K562 (cell line): ENCODE results near the gene MYO1B. TPM values are rescaled to one million over a fixed set of nuclear protein-coding genes. Genes with fewer than 3 reads are reported as not detected.

Experiments
- ATAC-seq: fragments of 200-7000 bp; cut with Tn5 transposase; 3 replicates; pipeline ENCODE4 v1.9.1; 2020; ENCODE audit warnings: moderate library complexity
- BruUV-seq: library from RNA; stranded (reverse); fragments of 400-500 nt; replicated peaks from 2 replicates; lab custom pipeline; 2021; lab: Mats Ljungman, UMichigan
- CTCF ChIA-PET: fragments of 300-600 bp; formaldehyde crosslinking; extraction: SDS; loops from one replicate; lab custom pipeline; 2021; ENCODE audit warnings: low intra/inter-chr PET ratio; lab: Yijun Ruan, JAX
- POLR2A ChIA-PET: fragments of 300-600, 350-650 bp; sonication (Branson Sonifier 250); formaldehyde crosslinking; extraction: SDS; loops from one replicate; lab custom pipeline; 2021; ENCODE audit warnings: antibody characterized with exemption, inconsistent platforms; lab: Yijun Ruan, JAX
- DNase-seq, 4 experiments: peaks; one replicate each; pipeline versions ENCODE4 v3.0.0 to v3.0.0-alpha.2; 2011 to 2018; ENCODE audit warnings: low spot score in 3 of 4, mixed read lengths in 3 of 4; ENCODE audit errors: extremely low read depth in 1 of 4
- FAIRE-seq: peaks from 2 replicates; lab custom pipeline; 2011; peaks lifted over from hg19 to GRCh38; lab: Jason Lieb, UNC
- H2AFZ ChIP-seq: 2 replicates; pipeline ENCODE4 v1.6.0; 2011; ENCODE audit warnings: low read depth, low read length, control low read depth, inconsistent platforms
- H3K27ac ChIP-seq: fragments of 200-600 bp; 3 replicates; pipeline ENCODE4 v1.8.0; 2011; ENCODE audit warnings: low read depth, mild to moderate bottlenecking, control low read depth, inconsistent platforms, low read length, moderate library complexity, mixed read lengths; ENCODE audit errors: extremely low read depth
- H3K27me3 ChIP-seq, 2 experiments: fragments of 300-600 bp in 1 of 2; 2 replicates in 1 of 2; 3 replicates in 1 of 2; pipeline versions ENCODE4 v1.6.0 to v1.8.0; 2011; ENCODE audit warnings: inconsistent platforms in 2 of 2, low read length in 2 of 2, mild to moderate bottlenecking in 1 of 2, mixed read lengths in 1 of 2, moderate library complexity in 1 of 2; ENCODE audit not compliant: control insufficient read depth in 2 of 2, insufficient read depth in 2 of 2
- H3K36me3 ChIP-seq: fragments of 300-600 bp; 3 replicates; pipeline ENCODE4 v1.8.0; 2011; ENCODE audit warnings: mild to moderate bottlenecking, low read length, inconsistent platforms; ENCODE audit not compliant: control insufficient read depth, insufficient read depth
- H3K4me1 ChIP-seq, 2 experiments: fragments of 200-600 bp in 1 of 2; replicated peaks in 1 of 2; 2 replicates in 1 of 2; 3 replicates in 1 of 2; pipeline versions ENCODE4 v1.5.1 to v1.8.0; 2011; ENCODE audit warnings: inconsistent platforms in 2 of 2, low read length in 2 of 2, mild to moderate bottlenecking in 1 of 2, mixed read lengths in 1 of 2, moderate library complexity in 1 of 2; ENCODE audit not compliant: control insufficient read depth in 2 of 2, insufficient read depth in 2 of 2
- H3K4me2 ChIP-seq: 2 replicates; pipeline ENCODE4 v1.6.1; 2011; ENCODE audit warnings: low read length, control low read depth, inconsistent platforms, mixed read lengths; ENCODE audit not compliant: insufficient read depth
- H3K4me3 ChIP-seq: fragments of 200-600 bp; sonication (generic), shearing (Covaris generic); 2 replicates; pipeline ENCODE4 v1.5.1; 2016; ENCODE audit warnings: control low read depth, inconsistent platforms
- H3K79me2 ChIP-seq: fragments of 200-600 bp; 3 replicates; pipeline ENCODE4 v1.8.0; 2011; ENCODE audit warnings: low read length, inconsistent platforms; ENCODE audit not compliant: control insufficient read depth, insufficient read depth
- H3K9ac ChIP-seq, 2 experiments: 2 replicates each; pipeline versions ENCODE4 v1.6.0 to v1.6.1; 2011; ENCODE audit warnings: low read depth in 2 of 2, low read length in 2 of 2, control low read depth in 1 of 2, inconsistent platforms in 1 of 2, mild to moderate bottlenecking in 1 of 2, mixed read lengths in 1 of 2; ENCODE audit not compliant: insufficient read depth in 1 of 2
- H3K9me1 ChIP-seq: one replicate; pipeline ENCODE4 v1.6.0; 2011; ENCODE audit warnings: inconsistent platforms, mild to moderate bottlenecking, low read length, moderate library complexity; ENCODE audit not compliant: control insufficient read depth, insufficient read depth
- H3K9me3 ChIP-seq: replicated peaks from 2 replicates; pipeline ENCODE4 v1.5.1; 2011; ENCODE audit warnings: low read depth, low read length, inconsistent platforms; ENCODE audit not compliant: control insufficient read depth, insufficient read depth
- H4K20me1 ChIP-seq: replicated peaks from 2 replicates; pipeline ENCODE4 v1.6.1; 2011; ENCODE audit warnings: low read length, inconsistent platforms, mixed read lengths; ENCODE audit not compliant: control insufficient read depth, insufficient read depth
- CBX8 ChIP-seq: fragments of 200-600 bp; sonication (generic); IDR thresholded peaks from 2 replicates; pipeline ENCODE4 v1.6.1; 2012; ENCODE audit warnings: borderline replicate concordance, mixed run types, low read depth, mild to moderate bottlenecking, moderate library complexity, mixed read lengths, low read length, control low read depth, inconsistent platforms; ENCODE audit not compliant: poor library complexity, severe bottlenecking; ENCODE audit errors: extremely low read depth
- PRDM10 ChIP-seq: fragments of 450-650 bp; IDR thresholded peaks from 2 replicates; pipeline ENCODE4 v1.6.1; 2018; ENCODE audit not compliant: partially characterized antibody
- STAT5A ChIP-seq: IDR thresholded peaks from 2 replicates; pipeline ENCODE4 v1.6.1; 2012; ENCODE audit warnings: low read length, inconsistent platforms, borderline replicate concordance
- ZNF311 ChIP-seq: fragments of 250-450 bp; sonication (Bioruptor Pico); IDR thresholded peaks from 2 replicates; pipeline ENCODE4 v1.4.0; 2020; ENCODE audit warnings: mild to moderate bottlenecking, moderate library complexity
- ZNF511 ChIP-seq: sonication (generic); formaldehyde crosslinking; IDR thresholded peaks from 2 replicates; pipeline ENCODE4 v1.8.0; 2022; ENCODE audit warnings: mild to moderate bottlenecking, missing genetic modification reagents
- WGBS: fragments of 100-300 bp; shearing (Covaris generic); methylation state at CpG from one replicate; pipeline ENCODE4 v1.1.6; 2016; ENCODE audit warnings: low coverage, mixed read lengths; ENCODE audit not compliant: insufficient coverage; ENCODE audit errors: missing lambda C conversion rate; 5-methylcytosine and 5-hydroxymethylcytosine counted together
- in situ Hi-C: fragments of 300-500 bp; cut with MboI; formaldehyde crosslinking; loops from 4 replicates; pipeline ENCODE4 v1.15.0; 2018; ENCODE audit warnings: inconsistent platforms, mixed read lengths
- intact Hi-C: fragments of 100-400 bp; cut with micrococcal nuclease; formaldehyde crosslinking; loops from 2 replicates; pipeline ENCODE4 v1.14.2; 2022
- polyA plus RNA-seq, 8 experiments: library from polyadenylated mRNA; depleted of rRNA in 4 of 8; stranded (reverse) in 5 of 8; unstranded in 3 of 8; fragments of >200 nt; fragmentation: Nextera tagmentation in 2 of 8; fragmentation: Illumina TruSeq in 1 of 8; extraction: Ambion mirVana in 2 of 8; extraction: Trizol in 1 of 8; gene quantifications; 2 replicates each; pipeline versions ENCODE4 v1.2.1 to v1.2.3, GENCODE V29; 2011 to 2014; ENCODE audit warnings: inconsistent platforms in 1 of 8, missing spikeins in 1 of 8
- total RNA-seq, 7 experiments: library from RNA; depleted of rRNA in 6 of 7; stranded (reverse); fragments of >200 nt in 6 of 7; fragmentation: Illumina TruSeq in 2 of 7; extraction: Trizol in 2 of 7; gene quantifications; 2 replicates each; pipeline versions ENCODE4 v1.2.1 to v1.2.3, GENCODE V29; 2011 to 2021; ENCODE audit warnings: low replicate concordance in 1 of 7

Gene MYO1B
- total and polyA plus RNA-seq, 9 of the 15 experiments (the other 6 are each of a cell fraction or from before 2014, with no cell fraction given), result 0.04 to 0.33 (median 0.20) TPM; not detected in 5

- TF ChIP-seq PRDM10, result no peak
These were observed 13.8 kb downstream of the MYO1B start (continued) for GRCh38 chr2:191258996-191259395.

- in situ Hi-C loops, result no loop called here
- no peak overlapping the region for H3K4me3 ChIP-seq
- no peak overlapping the region for H3K9ac ChIP-seq
- ATAC-seq, result no peak
- CTCF ChIA-PET, result no interaction called here
- no peaks in the 10 kb centered on the region for H3K79me2 ChIP-seq
- DNase-seq, result no peak
- no peak overlapping the region for H3K4me2 ChIP-seq
- intact Hi-C loops, result no loop called here
- POLR2A ChIA-PET, result no interaction called here
- H3K27ac ChIP-seq, result no peak overlapping the region
- no peaks in the 10 kb centered on the region for H3K9me3 ChIP-seq
- H3K4me1 ChIP-seq, result no peaks in the 10 kb centered on the region
- no peaks in the 10 kb centered on the region for H3K36me3 ChIP-seq
- no peak overlapping the region for H2AFZ ChIP-seq
- TF ChIP-seq ZNF311 (CRISPR knock-in tag) (no peak), STAT5A (no peak), CBX8 (no peak), ZNF511 (no peak)
- 0% methylated on average over 4 of the region's 5 CpGs for WGBS
- BruUV-seq, result no TSS peak
- FAIRE-seq, result no peak
- H3K27me3 ChIP-seq, result no peaks in the 10 kb centered on the region
- no peaks in the 10 kb centered on the region for H4K20me1 ChIP-seq
- H3K9me1 ChIP-seq, result no peaks in the 10 kb centered on the region
These were observed 17.2 kb downstream of the MYO1B start for GRCh38 chr2:191262436-191262835.
